GM23338 (cell line): Measurements from ENCODE around the gene EML4. TPM values are rescaled to one million over a fixed set of nuclear protein-coding genes. Genes with fewer than 3 reads are reported as not detected.

ENCODE experiments used
- ATAC-seq: fragments of 200-7000 bp; cut with Tn5 transposase; 3 replicates; pipeline ENCODE4 v1.9.1; 2020
- DNase-seq: peaks from one replicate; pipeline ENCODE4 v3.0.0-alpha.2; 2015; ENCODE audit warnings: low spot score
- H2AFZ ChIP-seq: fragments of 200-600 bp; sonication (generic); 2 replicates; pipeline ENCODE4 v1.8.0; 2016; ENCODE audit warnings: antibody characterized with exemption, mild to moderate bottlenecking, moderate library complexity
- H3F3A ChIP-seq: fragments of 200-600 bp; sonication (generic); replicated peaks from 2 replicates; pipeline ENCODE4 v1.8.0; 2017; ENCODE audit warnings: antibody characterized with exemption, mixed run types, low read depth
- H3K27ac ChIP-seq: fragments of 200-600 bp; sonication (generic); 2 replicates; pipeline ENCODE4 v1.6.1; 2016; ENCODE audit warnings: low read depth
- H3K27me3 ChIP-seq: fragments of 200-600 bp; sonication (generic); 2 replicates; pipeline ENCODE4 v1.8.0; 2016; ENCODE audit warnings: mild to moderate bottlenecking, mixed run types, moderate library complexity; ENCODE audit not compliant: insufficient read depth
- H3K36me3 ChIP-seq: fragments of 200-600 bp; sonication (generic); 2 replicates; pipeline ENCODE4 v1.8.0; 2016; ENCODE audit warnings: mild to moderate bottlenecking; ENCODE audit not compliant: insufficient read depth
- H3K4me1 ChIP-seq: fragments of 200-600 bp; sonication (generic); 2 replicates; pipeline ENCODE4 v1.8.0; 2016; ENCODE audit warnings: mild to moderate bottlenecking, moderate library complexity; ENCODE audit not compliant: insufficient read depth
- H3K4me2 ChIP-seq: fragments of 200-600 bp; sonication (generic); 2 replicates; pipeline ENCODE4 v1.7.1; 2017; ENCODE audit warnings: mixed run types
- H3K4me3 ChIP-seq: fragments of 200-600 bp; sonication (generic); 2 replicates; pipeline ENCODE4 v1.6.1; 2016; ENCODE audit warnings: mixed run types
- H3K79me2 ChIP-seq: fragments of 200-600 bp; sonication (generic); replicated peaks from 2 replicates; pipeline ENCODE4 v1.8.0; 2017; ENCODE audit warnings: mild to moderate bottlenecking; ENCODE audit not compliant: insufficient read depth
- H3K9me2 ChIP-seq: fragments of 200-600 bp; sonication (generic); 2 replicates; pipeline ENCODE4 v1.8.0; 2017; ENCODE audit not compliant: insufficient read depth
- H4K20me1 ChIP-seq: fragments of 200-600 bp; sonication (generic); replicated peaks from 2 replicates; pipeline ENCODE4 v1.8.0; 2017; ENCODE audit warnings: mild to moderate bottlenecking; ENCODE audit not compliant: insufficient read depth
- H3K27ac Mint-ChIP-seq: 2 replicates; pipeline ENCODE4 v1.8.0; 2020; ENCODE audit warnings: inconsistent platforms, mild to moderate bottlenecking, moderate library complexity, mixed read lengths
- H3K27me3 Mint-ChIP-seq: 3 replicates; pipeline ENCODE4 v1.8.0; 2022; ENCODE audit warnings: low read depth, mild to moderate bottlenecking, moderate library complexity, mixed read lengths, inconsistent platforms; ENCODE audit not compliant: insufficient read depth, poor library complexity
- H3K36me3 Mint-ChIP-seq: 3 replicates; pipeline ENCODE4 v1.8.0; 2021; ENCODE audit warnings: low read depth, mild to moderate bottlenecking, inconsistent platforms, moderate library complexity, mixed read lengths
- H3K4me1 Mint-ChIP-seq: 3 replicates; pipeline ENCODE4 v1.8.0; 2020; ENCODE audit warnings: mild to moderate bottlenecking, inconsistent platforms, mixed read lengths
- H3K4me3 Mint-ChIP-seq: 3 replicates; pipeline ENCODE4 v1.8.0; 2021; ENCODE audit warnings: moderate library complexity, mild to moderate bottlenecking, inconsistent platforms, mixed read lengths
- H3K9me3 Mint-ChIP-seq: 3 replicates; pipeline ENCODE4 v1.8.0; 2020; ENCODE audit warnings: moderate library complexity, mild to moderate bottlenecking, inconsistent platforms, mixed read lengths
- CREB1 ChIP-seq: fragments of 250-450 bp; sonication (Bioruptor Pico); IDR thresholded peaks from 2 replicates; pipeline ENCODE4 v1.5.0; 2020; ENCODE audit warnings: low read depth, mild to moderate bottlenecking, moderate library complexity
- EZH2 ChIP-seq: fragments of 200-600 bp; sonication (generic); IDR thresholded peaks from one replicate; pipeline ENCODE4 v1.8.0; 2017; ENCODE audit warnings: antibody characterized with exemption, mild to moderate bottlenecking, low read depth; ENCODE audit not compliant: unreplicated experiment
- EZH2phosphoT487 ChIP-seq: fragments of 200-600 bp; sonication (generic); IDR thresholded peaks from one replicate; pipeline ENCODE4 v1.8.1; 2018; ENCODE audit warnings: antibody characterized with exemption; ENCODE audit not compliant: unreplicated experiment
- JUNB ChIP-seq: IDR thresholded peaks from one replicate; pipeline ENCODE4 v1.6.1; 2016; ENCODE audit warnings: antibody characterized with exemption; ENCODE audit not compliant: unreplicated experiment
- NANOG ChIP-seq: IDR thresholded peaks from 2 replicates; pipeline ENCODE4 v1.6.1; 2016; ENCODE audit warnings: antibody characterized with exemption, borderline replicate concordance
- POLR2AphosphoS5 ChIP-seq: IDR thresholded peaks from 2 replicates; pipeline ENCODE4 v1.6.1; 2016; ENCODE audit warnings: antibody characterized with exemption, low read depth
- STAT1 ChIP-seq: IDR thresholded peaks from one replicate; pipeline ENCODE4 v1.6.1; 2016; ENCODE audit warnings: antibody characterized with exemption; ENCODE audit not compliant: unreplicated experiment
- ZNF114 ChIP-seq: fragments of 250-450 bp; sonication (Bioruptor Pico); IDR thresholded peaks from 2 replicates; pipeline ENCODE4 v1.5.0; 2020; ENCODE audit warnings: mild to moderate bottlenecking, moderate library complexity
- ZNF331 ChIP-seq: fragments of 250-450 bp; sonication (Bioruptor Pico); IDR thresholded peaks from 2 replicates; pipeline ENCODE4 v1.5.0; 2020; ENCODE audit warnings: low read depth, mild to moderate bottlenecking, moderate library complexity
- polyA plus RNA-seq: library from polyadenylated mRNA; unstranded; fragments of >200 nt; fragmentation: Nextera tagmentation; extraction: Ambion mirVana; gene quantifications from 2 replicates; pipeline ENCODE4 v1.2.1, GENCODE V29; 2016
- total RNA-seq: library from RNA; depleted of rRNA; stranded (reverse); fragments of >200 nt; shearing (Covaris generic); gene quantifications from 2 replicates; pipeline ENCODE4 v1.2.3, GENCODE V29; 2014
- TF ChIP-seq, protein P1 (sequence below): IDR thresholded peaks from one replicate; pipeline ENCODE4 v1.6.1; 2018; ENCODE audit warnings: antibody characterized with exemption; ENCODE audit not compliant: unreplicated experiment
- TF ChIP-seq, protein P2 (sequence below): IDR thresholded peaks from 2 replicates; pipeline ENCODE4 v1.6.1; 2016; ENCODE audit warnings: antibody characterized with exemption
- TF ChIP-seq, protein P3 (sequence below), 2 experiments: fragments of 200-600 bp in 1 of 2; sonication (generic) in 1 of 2; conservative IDR thresholded peaks; 2 replicates each; pipeline versions ENCODE4 v1.5.1 to v1.6.1; 2016 to 2017; ENCODE audit warnings: antibody characterized with exemption in 2 of 2, low read depth in 2 of 2, mild to moderate bottlenecking in 2 of 2, moderate library complexity in 1 of 2

Gene EML4
- total and polyA plus RNA-seq, 2 experiments from 2014 or later: 65.3 to 115 TPM

DNA sequence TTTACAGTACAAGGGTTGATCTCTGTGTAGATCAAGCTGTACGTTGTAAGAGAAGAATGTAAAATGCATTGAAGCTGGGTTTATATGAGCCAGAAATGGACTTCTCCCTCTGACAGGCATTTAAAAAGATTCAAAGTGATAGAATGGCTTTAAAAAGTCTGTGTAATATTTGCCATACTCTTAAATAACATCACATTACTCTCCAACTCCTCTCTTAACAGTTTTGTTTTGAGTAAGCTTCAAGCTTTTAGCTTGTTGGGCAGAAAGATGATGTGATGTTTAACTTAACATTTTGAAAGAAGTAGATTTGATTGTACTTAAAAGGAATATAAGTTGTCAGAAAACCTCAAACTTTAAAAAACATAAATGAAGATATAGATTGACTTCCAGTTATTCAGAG, 119.7 kb downstream of the EML4 start (continued):
- TF ChIP-seq, protein P1, sequence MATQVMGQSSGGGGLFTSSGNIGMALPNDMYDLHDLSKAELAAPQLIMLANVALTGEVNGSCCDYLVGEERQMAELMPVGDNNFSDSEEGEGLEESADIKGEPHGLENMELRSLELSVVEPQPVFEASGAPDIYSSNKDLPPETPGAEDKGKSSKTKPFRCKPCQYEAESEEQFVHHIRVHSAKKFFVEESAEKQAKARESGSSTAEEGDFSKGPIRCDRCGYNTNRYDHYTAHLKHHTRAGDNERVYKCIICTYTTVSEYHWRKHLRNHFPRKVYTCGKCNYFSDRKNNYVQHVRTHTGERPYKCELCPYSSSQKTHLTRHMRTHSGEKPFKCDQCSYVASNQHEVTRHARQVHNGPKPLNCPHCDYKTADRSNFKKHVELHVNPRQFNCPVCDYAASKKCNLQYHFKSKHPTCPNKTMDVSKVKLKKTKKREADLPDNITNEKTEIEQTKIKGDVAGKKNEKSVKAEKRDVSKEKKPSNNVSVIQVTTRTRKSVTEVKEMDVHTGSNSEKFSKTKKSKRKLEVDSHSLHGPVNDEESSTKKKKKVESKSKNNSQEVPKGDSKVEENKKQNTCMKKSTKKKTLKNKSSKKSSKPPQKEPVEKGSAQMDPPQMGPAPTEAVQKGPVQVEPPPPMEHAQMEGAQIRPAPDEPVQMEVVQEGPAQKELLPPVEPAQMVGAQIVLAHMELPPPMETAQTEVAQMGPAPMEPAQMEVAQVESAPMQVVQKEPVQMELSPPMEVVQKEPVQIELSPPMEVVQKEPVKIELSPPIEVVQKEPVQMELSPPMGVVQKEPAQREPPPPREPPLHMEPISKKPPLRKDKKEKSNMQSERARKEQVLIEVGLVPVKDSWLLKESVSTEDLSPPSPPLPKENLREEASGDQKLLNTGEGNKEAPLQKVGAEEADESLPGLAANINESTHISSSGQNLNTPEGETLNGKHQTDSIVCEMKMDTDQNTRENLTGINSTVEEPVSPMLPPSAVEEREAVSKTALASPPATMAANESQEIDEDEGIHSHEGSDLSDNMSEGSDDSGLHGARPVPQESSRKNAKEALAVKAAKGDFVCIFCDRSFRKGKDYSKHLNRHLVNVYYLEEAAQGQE: no peak
- TF ChIP-seq ZNF114 (no peak), ZNF331 (CRISPR knock-in tag) (no peak), POLR2AphosphoS5 (no peak), NANOG (no peak)
- TF ChIP-seq, protein P2, sequence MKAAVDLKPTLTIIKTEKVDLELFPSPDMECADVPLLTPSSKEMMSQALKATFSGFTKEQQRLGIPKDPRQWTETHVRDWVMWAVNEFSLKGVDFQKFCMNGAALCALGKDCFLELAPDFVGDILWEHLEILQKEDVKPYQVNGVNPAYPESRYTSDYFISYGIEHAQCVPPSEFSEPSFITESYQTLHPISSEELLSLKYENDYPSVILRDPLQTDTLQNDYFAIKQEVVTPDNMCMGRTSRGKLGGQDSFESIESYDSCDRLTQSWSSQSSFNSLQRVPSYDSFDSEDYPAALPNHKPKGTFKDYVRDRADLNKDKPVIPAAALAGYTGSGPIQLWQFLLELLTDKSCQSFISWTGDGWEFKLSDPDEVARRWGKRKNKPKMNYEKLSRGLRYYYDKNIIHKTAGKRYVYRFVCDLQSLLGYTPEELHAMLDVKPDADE: no peak

DNA sequence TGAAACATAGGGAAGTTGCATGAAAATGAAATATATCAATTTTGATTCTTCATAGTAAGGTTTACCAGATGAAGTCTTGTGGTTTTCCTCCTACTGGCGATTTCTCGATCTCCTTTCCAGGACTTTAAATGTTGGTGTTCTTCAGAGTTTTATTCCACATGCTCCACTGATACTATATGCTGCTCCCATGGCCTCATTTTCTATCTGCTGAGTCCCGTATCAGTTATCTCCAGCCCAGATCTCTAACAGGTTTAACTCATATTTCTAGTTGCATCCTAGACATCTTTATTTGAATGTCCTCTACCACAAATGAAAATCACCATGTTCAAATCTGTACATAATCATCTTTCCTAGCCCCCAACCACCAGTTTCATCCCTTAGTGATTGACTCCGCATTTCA, 120.1 kb downstream of the EML4 start:
- H3K4me2 ChIP-seq: no peak overlapping the region
- ATAC-seq (no peak), DNase-seq (no peak)
- no peaks in the 10 kb centered on the region for H3K36me3 ChIP-seq
- H3K9me3 Mint-ChIP-seq: no peaks in the 10 kb centered on the region
- no peak overlapping the region for H3K4me3 ChIP-seq
- H3K4me3 Mint-ChIP-seq: no peak overlapping the region
- no peaks in the 10 kb centered on the region; the same call in 1 of the 2 replicates for H4K20me1 ChIP-seq
- no peaks in the 10 kb centered on the region for H3K4me1 ChIP-seq
- no peaks in the 10 kb centered on the region for H3K27me3 ChIP-seq
- H3K79me2 ChIP-seq: no peaks in the 10 kb centered on the region
- TF ChIP-seq ZNF331 (CRISPR knock-in tag) (no peak), JUNB (no peak), POLR2AphosphoS5 (no peak), STAT1 (no peak), EZH2phosphoT487 (no peak), CREB1 (no peak), EZH2 (no peak), NANOG (no peak), ZNF114 (no peak)
- TF ChIP-seq, protein P3, sequence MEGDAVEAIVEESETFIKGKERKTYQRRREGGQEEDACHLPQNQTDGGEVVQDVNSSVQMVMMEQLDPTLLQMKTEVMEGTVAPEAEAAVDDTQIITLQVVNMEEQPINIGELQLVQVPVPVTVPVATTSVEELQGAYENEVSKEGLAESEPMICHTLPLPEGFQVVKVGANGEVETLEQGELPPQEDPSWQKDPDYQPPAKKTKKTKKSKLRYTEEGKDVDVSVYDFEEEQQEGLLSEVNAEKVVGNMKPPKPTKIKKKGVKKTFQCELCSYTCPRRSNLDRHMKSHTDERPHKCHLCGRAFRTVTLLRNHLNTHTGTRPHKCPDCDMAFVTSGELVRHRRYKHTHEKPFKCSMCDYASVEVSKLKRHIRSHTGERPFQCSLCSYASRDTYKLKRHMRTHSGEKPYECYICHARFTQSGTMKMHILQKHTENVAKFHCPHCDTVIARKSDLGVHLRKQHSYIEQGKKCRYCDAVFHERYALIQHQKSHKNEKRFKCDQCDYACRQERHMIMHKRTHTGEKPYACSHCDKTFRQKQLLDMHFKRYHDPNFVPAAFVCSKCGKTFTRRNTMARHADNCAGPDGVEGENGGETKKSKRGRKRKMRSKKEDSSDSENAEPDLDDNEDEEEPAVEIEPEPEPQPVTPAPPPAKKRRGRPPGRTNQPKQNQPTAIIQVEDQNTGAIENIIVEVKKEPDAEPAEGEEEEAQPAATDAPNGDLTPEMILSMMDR (conservative IDR thresholded peaks at IDR 0.05; ENCODE audit: low read depth in 2 of 2): no peak
- TF ChIP-seq, protein P1: no peak
- TF ChIP-seq, protein P2: no peak
- no peak overlapping the region for H3K27ac ChIP-seq
- H3F3A ChIP-seq: no peaks in the 10 kb centered on the region
- H3K36me3 Mint-ChIP-seq: peaks cover 32% of the 10 kb centered on the region
- H2AFZ ChIP-seq: no peak overlapping the region
- H3K27ac Mint-ChIP-seq: no peak overlapping the region
- H3K27me3 Mint-ChIP-seq: no peaks in the 10 kb centered on the region
- H3K9me2 ChIP-seq: no peaks in the 10 kb centered on the region
- H3K4me1 Mint-ChIP-seq: no peaks in the 10 kb centered on the region
